ENCODE measurements around the gene CCNF.

CCNF gene

DNA sequence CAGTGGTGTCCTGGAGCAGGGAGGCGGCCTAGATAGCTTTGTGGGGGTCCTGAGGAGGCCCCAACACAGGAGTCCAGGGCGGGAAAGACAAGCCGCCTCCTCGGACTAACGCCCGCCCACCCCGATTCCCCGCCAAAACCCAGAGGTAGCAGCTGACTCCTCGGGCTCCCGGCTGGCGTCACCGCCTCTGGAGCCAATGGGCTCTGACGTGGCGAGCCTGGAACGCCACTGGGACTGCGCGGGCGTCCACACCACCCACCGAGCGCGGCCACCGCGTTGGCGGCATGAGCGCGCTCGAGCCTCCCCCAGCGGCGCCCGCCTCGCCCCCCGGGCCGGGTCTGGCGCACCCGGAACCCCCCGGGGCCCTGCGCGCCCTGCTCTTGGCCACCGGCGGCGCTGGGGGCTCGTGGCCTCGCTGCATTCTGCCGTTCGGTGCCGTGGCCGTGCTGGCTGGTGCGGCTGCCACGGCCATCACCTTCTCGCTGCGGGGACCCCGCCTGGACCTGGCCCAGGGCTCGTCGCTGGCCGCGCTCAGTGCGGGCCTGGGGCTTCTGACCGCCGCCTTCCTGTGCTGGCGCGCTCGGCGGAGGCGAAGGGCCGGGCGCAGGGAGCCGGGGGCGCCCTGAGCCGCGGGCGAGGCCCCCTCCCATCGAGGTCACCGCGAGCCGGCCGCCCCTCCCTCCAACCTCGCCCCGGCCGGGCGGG lies 38.4 kb downstream of the CCNF start:
- Histone ChIP-seq H3K4me1 (peaks cover 9% of the 10 kb centered on the region), H3K4me3 (ENCODE audit: low read depth, low read length) (peak overlapping the region; percentile 11), H3K27ac (no peak overlapping the region), H3K9ac (no peak overlapping the region), H3K27me3 (ENCODE audit: control insufficient read depth, insufficient read depth, low read length) (no peaks in the 10 kb centered on the region), H3K9me3 (ENCODE audit: control insufficient read depth, low read length) (no peaks in the 10 kb centered on the region), H2AFZ (peak overlapping the region; percentile 79), H3K4me2 (ENCODE audit: low read length) (peak overlapping the region; percentile 60), H3K36me3 (ENCODE audit: control insufficient read depth, insufficient read depth, low read length) (no peaks in the 10 kb centered on the region), H3K79me2 (no peaks in the 10 kb centered on the region)
- TF ChIP-seq, protein P1, sequence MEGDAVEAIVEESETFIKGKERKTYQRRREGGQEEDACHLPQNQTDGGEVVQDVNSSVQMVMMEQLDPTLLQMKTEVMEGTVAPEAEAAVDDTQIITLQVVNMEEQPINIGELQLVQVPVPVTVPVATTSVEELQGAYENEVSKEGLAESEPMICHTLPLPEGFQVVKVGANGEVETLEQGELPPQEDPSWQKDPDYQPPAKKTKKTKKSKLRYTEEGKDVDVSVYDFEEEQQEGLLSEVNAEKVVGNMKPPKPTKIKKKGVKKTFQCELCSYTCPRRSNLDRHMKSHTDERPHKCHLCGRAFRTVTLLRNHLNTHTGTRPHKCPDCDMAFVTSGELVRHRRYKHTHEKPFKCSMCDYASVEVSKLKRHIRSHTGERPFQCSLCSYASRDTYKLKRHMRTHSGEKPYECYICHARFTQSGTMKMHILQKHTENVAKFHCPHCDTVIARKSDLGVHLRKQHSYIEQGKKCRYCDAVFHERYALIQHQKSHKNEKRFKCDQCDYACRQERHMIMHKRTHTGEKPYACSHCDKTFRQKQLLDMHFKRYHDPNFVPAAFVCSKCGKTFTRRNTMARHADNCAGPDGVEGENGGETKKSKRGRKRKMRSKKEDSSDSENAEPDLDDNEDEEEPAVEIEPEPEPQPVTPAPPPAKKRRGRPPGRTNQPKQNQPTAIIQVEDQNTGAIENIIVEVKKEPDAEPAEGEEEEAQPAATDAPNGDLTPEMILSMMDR (IDR thresholded peaks at IDR 0.05), result no peak

DNA sequence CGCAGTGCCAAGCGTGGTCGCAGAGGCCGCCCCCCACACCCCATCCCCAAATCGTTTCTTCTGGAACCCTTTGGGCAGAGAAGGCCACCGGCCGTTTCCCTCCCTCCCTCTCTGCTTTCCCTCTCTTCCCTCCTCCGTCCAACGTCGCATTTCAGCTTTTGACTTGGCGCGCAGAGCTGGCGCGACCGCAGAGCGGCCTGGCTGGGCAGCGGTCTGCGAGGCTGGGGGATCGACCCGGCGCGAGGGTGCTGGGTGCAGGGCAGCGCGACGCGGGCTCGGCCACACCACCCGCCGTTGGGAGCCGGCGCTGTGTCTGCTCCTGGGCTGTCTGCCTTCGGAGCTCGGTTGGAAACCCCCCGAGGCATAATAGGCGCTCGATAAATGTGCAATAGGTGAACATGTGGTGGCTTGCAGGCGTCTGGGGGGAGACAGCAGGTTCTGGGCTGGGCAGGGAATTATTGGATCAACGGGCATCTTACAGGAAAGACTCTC lies 39.0 kb downstream of the CCNF start:
- Histone ChIP-seq H3K27ac (no peak overlapping the region), H3K4me2 (ENCODE audit: low read length) (peak overlapping the region; percentile 60), H3K4me1 (peaks cover 9% of the 10 kb centered on the region), H3K36me3 (ENCODE audit: control insufficient read depth, insufficient read depth, low read length) (no peaks in the 10 kb centered on the region), H3K9ac (no peak overlapping the region), H3K4me3 (ENCODE audit: low read depth, low read length) (peak overlapping the region; percentile 11), H3K9me3 (ENCODE audit: control insufficient read depth, low read length) (no peaks in the 10 kb centered on the region), H2AFZ (peak overlapping the region; percentile 79), H3K27me3 (ENCODE audit: control insufficient read depth, insufficient read depth, low read length) (no peaks in the 10 kb centered on the region), H3K79me2 (no peaks in the 10 kb centered on the region)
- TF ChIP-seq, protein P1 (IDR thresholded peaks at IDR 0.05), result no peak

DNA sequence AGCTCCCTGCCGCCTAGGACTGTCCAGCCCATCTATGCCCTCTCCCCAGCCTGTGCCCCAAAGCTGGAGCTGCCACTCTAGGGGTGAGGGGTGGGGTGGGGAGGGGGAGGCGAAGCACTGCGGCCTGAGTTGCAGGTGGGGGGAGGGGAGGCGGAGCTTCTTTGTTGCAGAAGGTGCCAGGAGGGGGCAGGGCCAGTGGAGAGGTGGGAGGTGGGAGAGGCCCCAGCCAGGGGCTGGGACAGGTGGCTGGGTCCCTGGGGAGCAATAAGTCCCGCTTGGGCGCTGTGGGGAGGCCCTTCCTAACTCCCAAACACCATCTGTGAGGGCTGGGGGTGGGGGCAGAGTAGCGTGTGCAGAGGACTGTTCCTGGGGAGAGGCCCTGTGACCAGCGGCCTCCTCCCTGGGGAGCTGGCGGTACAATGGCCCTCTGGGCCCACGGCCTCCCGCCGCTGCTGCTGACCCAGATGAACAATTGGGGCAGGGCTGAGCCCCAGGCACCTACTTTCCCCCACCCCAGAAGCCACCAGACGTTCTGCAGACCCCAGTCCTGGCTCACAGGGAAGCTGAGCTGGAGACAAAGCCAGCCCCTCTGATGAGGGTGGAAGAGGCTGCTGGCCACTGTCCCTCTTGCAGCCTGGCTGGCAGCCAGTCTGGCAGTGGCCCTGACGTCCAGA lies 39.6 kb downstream of the CCNF start:
- no peak overlapping the region for H3K4me3 ChIP-seq (ENCODE audit: low read depth, low read length)

GRCh38 chr16:2469399-2470233 lies 40.4 kb downstream of the CCNF start:
- no peak overlapping the region for H2AFZ ChIP-seq
- no peak overlapping the region for H3K27ac ChIP-seq
- no peak overlapping the region for H3K4me2 ChIP-seq (ENCODE audit: low read length)
- H3K36me3 ChIP-seq (ENCODE audit: control insufficient read depth, insufficient read depth, low read length), result no peaks in the 10 kb centered on the region
- TF ChIP-seq, protein P1 (IDR thresholded peaks at IDR 0.05), result no peak
- H3K79me2 ChIP-seq, result no peaks in the 10 kb centered on the region
- H3K4me1 ChIP-seq, result peaks cover 12% of the 10 kb centered on the region
- H3K27me3 ChIP-seq (ENCODE audit: control insufficient read depth, insufficient read depth, low read length), result no peaks in the 10 kb centered on the region
- H3K9me3 ChIP-seq (ENCODE audit: control insufficient read depth, low read length), result no peaks in the 10 kb centered on the region
- H3K4me3 ChIP-seq (ENCODE audit: low read depth, low read length), result no peak overlapping the region
- no peak overlapping the region for H3K9ac ChIP-seq

More for the DNA sequence above, 39.6 kb downstream of the CCNF start:
- H3K27me3 ChIP-seq (ENCODE audit: control insufficient read depth, insufficient read depth, low read length), result no peaks in the 10 kb centered on the region
- H3K4me1 ChIP-seq, result peaks cover 12% of the 10 kb centered on the region
- H3K36me3 ChIP-seq (ENCODE audit: control insufficient read depth, insufficient read depth, low read length), result no peaks in the 10 kb centered on the region
- H2AFZ ChIP-seq, result no peak overlapping the region
- no peak overlapping the region for H3K9ac ChIP-seq
- peak overlapping the region; percentile 60 for H3K4me2 ChIP-seq (ENCODE audit: low read length)
- no peaks in the 10 kb centered on the region for H3K79me2 ChIP-seq
- H3K9me3 ChIP-seq (ENCODE audit: control insufficient read depth, low read length), result no peaks in the 10 kb centered on the region
- no peak overlapping the region for H3K27ac ChIP-seq
- TF ChIP-seq, protein P1 (IDR thresholded peaks at IDR 0.05), result no peak
